Measurements from ENCODE around the gene MTARC1. TPM values are rescaled to one million over a fixed set of nuclear protein-coding genes. Genes with fewer than 3 reads are reported as not detected.

Gene MTARC1
- total RNA-seq, 1 experiment from 2014 or later = 26.5 TPM

- Histone ChIP-seq H3K4me2 (ENCODE audit: low read length) (no peak overlapping the region), H3K79me2 (ENCODE audit: insufficient read depth, low read length) (no peaks in the 10 kb centered on the region), H3K9me2 (ENCODE audit: insufficient read depth) (no peaks in the 10 kb centered on the region; the same call in 1 of the 2 replicates), H3K9ac (ENCODE audit: low read length) (no peak overlapping the region), H3K4me3 (replicated peaks in 1 of 2; ENCODE audit: low read depth in 1 of 2, low read length in 2 of 2) (no peak overlapping the region), H4K20me1 (ENCODE audit: insufficient read depth) (no peaks in the 10 kb centered on the region), H3K4me1 (ENCODE audit: control insufficient read depth in 1 of 2, insufficient read depth in 2 of 2, low read length in 2 of 2) (no peaks in the 10 kb centered on the region), H2AFZ (ENCODE audit: low read depth, low read length, poor library complexity, severe bottlenecking) (no peak overlapping the region), H3K9me3 (ENCODE audit: control insufficient read depth in 1 of 2, insufficient read depth in 1 of 2, low read depth in 1 of 2, low read length in 2 of 2) (no peaks in the 10 kb centered on the region), H3K27me3 (ENCODE audit: insufficient read depth, low read length) (no peaks in the 10 kb centered on the region), H3K36me3 (ENCODE audit: control insufficient read depth in 1 of 2, insufficient read depth in 2 of 2, low read length in 2 of 2) (no peaks in the 10 kb centered on the region), H3K27ac (ENCODE audit: low read depth, low read length) (no peak overlapping the region)
- ChIA-PET CTCF (no interaction called here), RAD21 (ENCODE audit: low non-redundant PET in 1 of 2, low total read pairs in 2 of 2, uncharacterized antibody in 2 of 2, unreplicated experiment in 2 of 2) (no interaction called here), POLR2A (no interaction called here)
- ATAC-seq (no peak), DNase-seq (ENCODE audit: low read depth, low spot score) (no peak)
- no TSS peak for BruUV-seq (replicated peaks)
- no peak for TF ChIP-seq EZH2 (IDR thresholded peaks at IDR 0.05)
- TF ChIP-seq ELF1 (IDR thresholded peaks at IDR 0.05; ENCODE audit: borderline replicate concordance, low read depth) = no peak
- TF ChIP-seq POLR2AphosphoS5 (IDR thresholded peaks at IDR 0.05; ENCODE audit: low read depth, low read length) = no peak
- no peak for TF ChIP-seq ZFX (IDR thresholded peaks at IDR 0.05)
- TF ChIP-seq SIN3A (IDR thresholded peaks at IDR 0.05; ENCODE audit: low read depth) = no peak
- TF ChIP-seq ZBTB33 (IDR thresholded peaks at IDR 0.05; ENCODE audit: extremely low read depth, insufficient replicate concordance, low read length) = no peak
- TF ChIP-seq EZH2phosphoT487 (IDR thresholded peaks at IDR 0.05; ENCODE audit: borderline replicate concordance) = no peak
- TF ChIP-seq RAD21 (IDR thresholded peaks at IDR 0.05; ENCODE audit: low read depth) = no peak
- no peak for TF ChIP-seq ATF3 (IDR thresholded peaks at IDR 0.05)
- TF ChIP-seq CBX3 (IDR thresholded peaks at IDR 0.05; ENCODE audit: low read depth) = no peak
- intact Hi-C loops (cut with micrococcal nuclease) = no loop called here
Observed at GRCh38 chr1:220825819-220826551, 39.3 kb downstream of the MTARC1 start.
